Fibroblast of peridontal ligament (primary cell): ENCODE data around the gene TLK1.
A peak's percentile ranks its signal among the peaks of the same experiment; 100 is the strongest.
"Not testable (repeated sequence)": the region's sequence is repeated elsewhere in the genome, so short reads cannot be mapped to it uniquely, and the experiment has no call there.

ENCODE experiments used
- DNase-seq: peaks from one replicate; pipeline ENCODE4 v3.0.0-alpha.2; 2010; ENCODE audit errors: extremely low read depth

TLK1 gene

GRCh38 chr2:171143670-171144062, 17.0 kb downstream of the TLK1 start:
- DNase-seq = no peak

- no peak for DNase-seq
These were observed 18.3 kb downstream of the TLK1 start for GRCh38 chr2:171142398-171142797.

- DNase-seq = peak; percentile 41
These were observed 19.4 kb downstream of the TLK1 start for GRCh38 chr2:171141320-171141719.

GRCh38 chr2:171139860-171140259, 20.8 kb downstream of the TLK1 start:
- DNase-seq = no peak

- no peak for DNase-seq
These were observed 24.7 kb downstream of the TLK1 start for GRCh38 chr2:171136024-171136423.

GRCh38 chr2:171134624-171135230, 26.0 kb downstream of the TLK1 start:
- no peak for DNase-seq

- no peak for DNase-seq
These were observed 28.6 kb downstream of the TLK1 start for GRCh38 chr2:171132086-171132485.

GRCh38 chr2:171128461-171128860, 32.2 kb downstream of the TLK1 start:
- DNase-seq = no peak

- no peak for DNase-seq
These were observed 36.2 kb downstream of the TLK1 start for GRCh38 chr2:171124541-171124940.

GRCh38 chr2:171109571-171109970, 51.1 kb downstream of the TLK1 start:
- DNase-seq = no peak

- DNase-seq = no peak
These were observed 51.7 kb downstream of the TLK1 start for GRCh38 chr2:171109020-171109419.

- DNase-seq = no peak
These were observed 52.9 kb downstream of the TLK1 start for GRCh38 chr2:171107803-171108202.

- DNase-seq = peak; percentile 13
These were observed 56.3 kb downstream of the TLK1 start for GRCh38 chr2:171104379-171104778.

GRCh38 chr2:171102802-171103201, 57.9 kb downstream of the TLK1 start:
- DNase-seq = no peak

- DNase-seq = no peak
These were observed 60.3 kb downstream of the TLK1 start for GRCh38 chr2:171100370-171100769.

GRCh38 chr2:171098607-171099006, 62.1 kb downstream of the TLK1 start:
- no peak for DNase-seq

- DNase-seq = no peak
These were observed 65.6 kb downstream of the TLK1 start for GRCh38 chr2:171095014-171095582.

- not testable (repeated sequence) for DNase-seq
These were observed 69.2 kb downstream of the TLK1 start for GRCh38 chr2:171091517-171091916.

- no peak for DNase-seq
These were observed 71.2 kb downstream of the TLK1 start for GRCh38 chr2:171089489-171089888.

GRCh38 chr2:171088057-171088834, 72.4 kb downstream of the TLK1 start:
- DNase-seq = no peak

- DNase-seq = no peak
These were observed 73.1 kb downstream of the TLK1 start for GRCh38 chr2:171087547-171087946.

GRCh38 chr2:171086352-171087290, 74.1 kb downstream of the TLK1 start:
- DNase-seq = peak; percentile 72
